ENCODE results near the gene ELOF1.

DNA sequence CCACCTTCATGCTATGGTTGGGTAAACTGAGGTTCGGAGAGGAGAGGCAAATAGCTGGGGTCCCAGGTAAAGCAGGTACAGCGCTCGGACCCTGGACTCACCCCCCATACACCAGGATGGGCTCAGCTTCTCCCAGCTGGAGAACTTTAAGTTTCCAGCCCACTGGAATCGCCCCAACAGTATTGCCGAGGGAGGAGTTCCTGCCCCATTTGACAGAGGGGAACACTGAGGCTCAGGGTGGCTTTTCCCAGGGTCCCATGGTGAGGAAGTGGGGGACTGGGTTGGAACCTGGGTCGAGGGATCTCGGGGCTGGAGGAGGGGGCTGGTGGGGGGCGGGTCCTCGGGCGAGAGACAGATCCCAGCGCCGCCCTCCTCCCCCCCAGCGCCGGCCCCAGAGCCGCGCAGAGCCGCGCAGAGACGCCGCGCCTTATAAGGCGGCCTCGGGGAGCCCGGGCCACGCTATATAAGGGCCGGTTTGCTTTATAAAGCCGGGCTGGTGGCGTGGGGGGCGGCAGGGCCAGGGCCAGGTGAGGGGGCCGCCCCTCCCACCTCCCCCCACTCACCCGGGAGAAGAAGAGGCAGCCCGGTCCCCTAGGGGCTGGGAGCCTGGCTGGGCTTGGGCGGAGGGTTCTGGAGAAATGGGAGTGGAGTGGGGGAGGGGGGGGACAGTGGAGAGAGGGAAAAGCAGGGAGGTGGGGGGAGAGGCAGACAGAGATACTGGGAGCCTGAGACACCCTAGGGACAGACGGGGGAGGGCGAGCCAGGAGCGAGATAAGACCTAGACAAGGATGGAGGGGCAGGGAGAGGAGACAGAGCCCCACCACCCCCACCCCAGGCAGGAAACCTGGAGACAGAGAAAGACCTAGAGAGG lies 19.3 kb downstream of the ELOF1 start:
- TF ChIP-seq, protein P1, sequence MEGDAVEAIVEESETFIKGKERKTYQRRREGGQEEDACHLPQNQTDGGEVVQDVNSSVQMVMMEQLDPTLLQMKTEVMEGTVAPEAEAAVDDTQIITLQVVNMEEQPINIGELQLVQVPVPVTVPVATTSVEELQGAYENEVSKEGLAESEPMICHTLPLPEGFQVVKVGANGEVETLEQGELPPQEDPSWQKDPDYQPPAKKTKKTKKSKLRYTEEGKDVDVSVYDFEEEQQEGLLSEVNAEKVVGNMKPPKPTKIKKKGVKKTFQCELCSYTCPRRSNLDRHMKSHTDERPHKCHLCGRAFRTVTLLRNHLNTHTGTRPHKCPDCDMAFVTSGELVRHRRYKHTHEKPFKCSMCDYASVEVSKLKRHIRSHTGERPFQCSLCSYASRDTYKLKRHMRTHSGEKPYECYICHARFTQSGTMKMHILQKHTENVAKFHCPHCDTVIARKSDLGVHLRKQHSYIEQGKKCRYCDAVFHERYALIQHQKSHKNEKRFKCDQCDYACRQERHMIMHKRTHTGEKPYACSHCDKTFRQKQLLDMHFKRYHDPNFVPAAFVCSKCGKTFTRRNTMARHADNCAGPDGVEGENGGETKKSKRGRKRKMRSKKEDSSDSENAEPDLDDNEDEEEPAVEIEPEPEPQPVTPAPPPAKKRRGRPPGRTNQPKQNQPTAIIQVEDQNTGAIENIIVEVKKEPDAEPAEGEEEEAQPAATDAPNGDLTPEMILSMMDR (conservative IDR thresholded peaks at IDR 0.05; ENCODE audit: low read depth, low read length): no peak
- no peak for TF ChIP-seq SMC3 (IDR thresholded peaks at IDR 0.05; ENCODE audit: low read depth, low read length)
- no peak; the same call in 1 of the 2 replicates for TF ChIP-seq POLR2A (IDR thresholded peaks at IDR 0.05; ENCODE audit: low read depth, low read length)
